OCI-LY7 (cell line): ENCODE measurements around the gene ITGB3.

Source experiments
- CTCF ChIP-seq: fragments of 200-600 bp; sonication (generic); conservative IDR thresholded peaks from 2 replicates; pipeline ENCODE4 v1.5.1; 2014; ENCODE audit warnings: mild to moderate bottlenecking, antibody characterized with exemption, low read length, moderate library complexity, mixed read lengths
- EZH2phosphoT487 ChIP-seq: fragments of 200-600 bp; sonication (generic); IDR thresholded peaks from 2 replicates; pipeline ENCODE4 v1.6.1; 2018; ENCODE audit warnings: low read depth, borderline replicate concordance, mild to moderate bottlenecking, mixed run types, antibody characterized with exemption, low read length, moderate library complexity, mixed read lengths

- TF ChIP-seq CTCF = no peak
- TF ChIP-seq EZH2phosphoT487 = no peak
Observed at GRCh38 chr17:47212458-47212857, 41.2 kb upstream of the ITGB3 start.
